Smooth muscle cell (in vitro differentiated cells): ENCODE results near the gene RALGAPB. TPM values are rescaled to one million over a fixed set of nuclear protein-coding genes. Genes with fewer than 3 reads are reported as not detected.

Experiments used
- DNase-seq: peaks from one replicate; lab custom pipeline; 2025; ENCODE audit not compliant: unreplicated experiment; lab: John Stamatoyannopoulos, UW
- H2AFZ ChIP-seq: fragments of 200-600 bp; sonication (generic); 2 replicates; pipeline ENCODE4 v1.6.0; 2016; ENCODE audit warnings: antibody characterized with exemption, low read depth, mild to moderate bottlenecking
- H3F3A ChIP-seq: fragments of 200-600 bp; sonication (generic); 2 replicates; pipeline ENCODE4 v1.6.0; 2017; ENCODE audit warnings: antibody characterized with exemption, low read depth
- H3K27ac ChIP-seq: fragments of 200-600 bp; sonication (generic); 2 replicates; pipeline ENCODE4 v1.5.1; 2016; ENCODE audit warnings: low read depth, mild to moderate bottlenecking
- H3K27me3 ChIP-seq: fragments of 200-600 bp; sonication (generic); 2 replicates; pipeline ENCODE4 v1.6.1; 2016; ENCODE audit warnings: low read depth, mild to moderate bottlenecking
- H3K36me3 ChIP-seq: fragments of 200-600 bp; sonication (generic); 2 replicates; pipeline ENCODE4 v1.5.1; 2016; ENCODE audit warnings: low read depth
- H3K4me1 ChIP-seq: fragments of 200-600 bp; sonication (generic); 2 replicates; pipeline ENCODE4 v1.5.1; 2016; ENCODE audit warnings: low read depth
- H3K4me2 ChIP-seq: fragments of 200-600 bp; sonication (generic); 2 replicates; pipeline ENCODE4 v1.6.0; 2016; ENCODE audit warnings: mild to moderate bottlenecking
- H3K4me3 ChIP-seq: fragments of 200-600 bp; sonication (generic); 2 replicates; pipeline ENCODE4 v1.5.1; 2016; ENCODE audit warnings: mild to moderate bottlenecking
- H3K79me2 ChIP-seq: fragments of 200-600 bp; sonication (generic); 2 replicates; pipeline ENCODE4 v1.6.0; 2016; ENCODE audit warnings: low read depth, mild to moderate bottlenecking
- H3K9ac ChIP-seq: fragments of 200-600 bp; sonication (generic); 2 replicates; pipeline ENCODE4 v1.6.0; 2016; ENCODE audit warnings: low read depth
- H3K9me3 ChIP-seq: fragments of 200-600 bp; sonication (generic); replicated peaks from 2 replicates; pipeline ENCODE4 v1.5.1; 2016; ENCODE audit warnings: low read depth
- H4K20me1 ChIP-seq: fragments of 200-600 bp; sonication (generic); 2 replicates; pipeline ENCODE4 v1.6.0; 2016; ENCODE audit warnings: low read depth
- CTCF ChIP-seq: fragments of 200-600 bp; sonication (generic); IDR thresholded peaks from 2 replicates; pipeline ENCODE4 v1.5.1; 2017; ENCODE audit warnings: borderline replicate concordance, mild to moderate bottlenecking, antibody characterized with exemption; ENCODE audit not compliant: insufficient read depth, poor library complexity, severe bottlenecking
- WGBS: methylation state at CpG from one replicate; pipeline ENCODE4 v1.1.7; 2016; ENCODE audit warnings: low lambda C conversion rate; 5-methylcytosine and 5-hydroxymethylcytosine counted together
- polyA plus RNA-seq: library from polyadenylated mRNA; unstranded; fragments of >200 nt; fragmentation: Nextera tagmentation; extraction: Ambion mirVana; gene quantifications from 2 replicates; pipeline ENCODE4 v1.2.1, GENCODE V29; 2016
- total RNA-seq: library from RNA; depleted of rRNA; stranded (reverse); fragments of >200 nt; gene quantifications from 2 replicates; pipeline ENCODE4 v1.2.3, GENCODE V29; 2014

The RALGAPB gene
- total and polyA plus RNA-seq, 2 experiments from 2014 or later = 8.9 to 43.2 TPM

- no peaks in the 10 kb centered on the region for H3F3A ChIP-seq
- H3K4me1 ChIP-seq = no peaks in the 10 kb centered on the region
- no peak overlapping the region for H3K4me2 ChIP-seq
- H3K9me3 ChIP-seq = no peaks in the 10 kb centered on the region
- 95% methylated on average over 4 of the region's 4 CpGs for WGBS
- H2AFZ ChIP-seq = no peak overlapping the region
- peaks cover 20% of the 10 kb centered on the region for H3K79me2 ChIP-seq
- TF ChIP-seq CTCF = no peak
- peaks cover 40% of the 10 kb centered on the region for H4K20me1 ChIP-seq
- peaks cover 19% of the 10 kb centered on the region for H3K36me3 ChIP-seq
- DNase-seq = no peak
- no peak overlapping the region for H3K27ac ChIP-seq
- no peak overlapping the region for H3K9ac ChIP-seq
- H3K27me3 ChIP-seq = no peaks in the 10 kb centered on the region
- H3K4me3 ChIP-seq = no peak overlapping the region
Observed at GRCh38 chr20:38514185-38514584, 41.5 kb downstream of the RALGAPB start.

GRCh38 chr20:38514947-38515346 is 42.3 kb downstream of the RALGAPB start:
- Histone ChIP-seq H3K4me3 (no peak overlapping the region), H3K36me3 (peaks cover 19% of the 10 kb centered on the region)

GRCh38 chr20:38515631-38516030 is 43.0 kb downstream of the RALGAPB start:
- Histone ChIP-seq H3K9ac (no peak overlapping the region), H3K79me2 (peaks cover 20% of the 10 kb centered on the region), H2AFZ (no peak overlapping the region), H4K20me1 (peaks cover 51% of the 10 kb centered on the region), H3K27ac (no peak overlapping the region), H3K27me3 (no peaks in the 10 kb centered on the region), H3F3A (no peaks in the 10 kb centered on the region), H3K4me2 (no peak overlapping the region), H3K9me3 (no peaks in the 10 kb centered on the region), H3K4me3 (no peak overlapping the region), H3K36me3 (peaks cover 19% of the 10 kb centered on the region), H3K4me1 (no peaks in the 10 kb centered on the region)
- no peak for TF ChIP-seq CTCF
- 97% methylated on average over 2 of the region's 2 CpGs for WGBS
- no peak for DNase-seq

More at GRCh38 chr20:38514947-38515346, 42.3 kb downstream of the RALGAPB start:
- DNase-seq = no peak
- no peak for TF ChIP-seq CTCF
- H3K27me3 ChIP-seq = no peaks in the 10 kb centered on the region
- peaks cover 20% of the 10 kb centered on the region for H3K79me2 ChIP-seq
- H3K4me2 ChIP-seq = no peak overlapping the region
- no peaks in the 10 kb centered on the region for H3K4me1 ChIP-seq
- 89% methylated on average over 3 of the region's 3 CpGs for WGBS
- H4K20me1 ChIP-seq = peaks cover 47% of the 10 kb centered on the region
- no peak overlapping the region for H3K27ac ChIP-seq
- no peaks in the 10 kb centered on the region for H3K9me3 ChIP-seq
- H3K9ac ChIP-seq = no peak overlapping the region
- H3F3A ChIP-seq = no peaks in the 10 kb centered on the region
- no peak overlapping the region for H2AFZ ChIP-seq

- H3K27ac ChIP-seq = no peak overlapping the region
- 93% methylated on average over 1 of the region's 1 CpG for WGBS
- no peaks in the 10 kb centered on the region for H3K27me3 ChIP-seq
- no peak overlapping the region for H3K4me2 ChIP-seq
- peaks cover 42% of the 10 kb centered on the region for H4K20me1 ChIP-seq
- H3K9ac ChIP-seq = no peak overlapping the region
- no peak overlapping the region for H2AFZ ChIP-seq
- H3K4me3 ChIP-seq = no peak overlapping the region
- no peak for TF ChIP-seq CTCF
- H3K79me2 ChIP-seq = peaks cover 9% of the 10 kb centered on the region
- no peak for DNase-seq
- no peaks in the 10 kb centered on the region for H3K4me1 ChIP-seq
- no peaks in the 10 kb centered on the region for H3F3A ChIP-seq
- H3K36me3 ChIP-seq = peaks cover 28% of the 10 kb centered on the region
- H3K9me3 ChIP-seq = no peaks in the 10 kb centered on the region
Observed at GRCh38 chr20:38519426-38519825, 46.8 kb downstream of the RALGAPB start.
